OCI-LY1 (cell line): ENCODE data around the gene MBD5.
"Not testable (repeated sequence)": the region's sequence is repeated elsewhere in the genome, so short reads cannot be mapped to it uniquely, and the experiment has no call there.

ENCODE experiments used
- H2AFZ ChIP-seq: fragments of 200-600 bp; sonication (generic), shearing (Covaris generic); 2 replicates; pipeline ENCODE4 v1.6.0; 2014; ENCODE audit warnings: antibody characterized with exemption, mild to moderate bottlenecking, low read length
- H3F3A ChIP-seq: fragments of 200-600 bp; sonication (generic), shearing (Covaris generic); 2 replicates; pipeline ENCODE4 v1.6.0; 2014; ENCODE audit warnings: mild to moderate bottlenecking, antibody characterized with exemption, low read length, moderate library complexity; ENCODE audit not compliant: insufficient read depth
- H3K27ac ChIP-seq: fragments of 200-600 bp; sonication (generic); 2 replicates; pipeline ENCODE4 v1.5.1; 2014; ENCODE audit warnings: low read length, mixed run types, mild to moderate bottlenecking, low read depth; ENCODE audit not compliant: poor library complexity, severe bottlenecking
- H3K27me3 ChIP-seq: fragments of 200-600 bp; sonication (generic); 2 replicates; pipeline ENCODE4 v1.6.0; 2014; ENCODE audit warnings: antibody characterized with exemption, mild to moderate bottlenecking, low read length, moderate library complexity; ENCODE audit not compliant: insufficient read depth
- H3K36me3 ChIP-seq: fragments of 200-600 bp; sonication (generic); 2 replicates; pipeline ENCODE4 v1.6.1; 2014; ENCODE audit warnings: mild to moderate bottlenecking, antibody characterized with exemption, low read length, moderate library complexity, mixed read lengths; ENCODE audit not compliant: insufficient read depth
- H3K4me1 ChIP-seq: fragments of 200-600 bp; sonication (generic); 2 replicates; pipeline ENCODE4 v1.5.1; 2014; ENCODE audit warnings: mild to moderate bottlenecking, low read length, moderate library complexity; ENCODE audit not compliant: insufficient read depth, severe bottlenecking
- H3K4me2 ChIP-seq: fragments of 200-600 bp; sonication (generic), shearing (Covaris generic); 2 replicates; pipeline ENCODE4 v1.6.1; 2014; ENCODE audit warnings: low read length
- H3K4me3 ChIP-seq: fragments of 200-600 bp; sonication (generic); 2 replicates; pipeline ENCODE4 v1.5.1; 2014; ENCODE audit warnings: low read length, low read depth, mild to moderate bottlenecking, mixed read lengths; ENCODE audit not compliant: poor library complexity, severe bottlenecking
- H3K79me2 ChIP-seq: fragments of 200-600 bp; shearing (Covaris generic); 2 replicates; pipeline ENCODE4 v1.6.1; 2016; ENCODE audit warnings: mixed run types, low read length, mixed read lengths; ENCODE audit not compliant: insufficient read depth
- H3K9ac ChIP-seq: fragments of 200-600 bp; sonication (generic), shearing (Covaris generic); 2 replicates; pipeline ENCODE4 v1.6.1; 2014; ENCODE audit warnings: mild to moderate bottlenecking, low read length, mixed read lengths
- H3K9me2 ChIP-seq: fragments of 200-600 bp; sonication (generic), shearing (Covaris generic); 2 replicates; pipeline ENCODE4 v1.6.1; 2014; ENCODE audit warnings: low read depth, mild to moderate bottlenecking, low read length, mixed read lengths
- H3K9me3 ChIP-seq: fragments of 200-600 bp; shearing (Covaris generic); 2 replicates; pipeline ENCODE4 v1.6.1; 2014; ENCODE audit warnings: low read length, mixed read lengths
- H4K20me1 ChIP-seq: fragments of 200-600 bp; sonication (generic), shearing (Covaris generic); 2 replicates; pipeline ENCODE4 v1.6.0; 2016; ENCODE audit warnings: mild to moderate bottlenecking, low read length; ENCODE audit not compliant: insufficient read depth
- EZH2 ChIP-seq: fragments of 200-600 bp; sonication (generic), shearing (Covaris generic); IDR thresholded peaks from 2 replicates; pipeline ENCODE4 v1.8.0; 2017; ENCODE audit warnings: borderline replicate concordance, mixed run types, mild to moderate bottlenecking, antibody characterized with exemption, low read length, moderate library complexity, mixed read lengths
- TF ChIP-seq, protein P1 (sequence below): fragments of 200-600 bp; sonication (generic), shearing (Covaris generic); IDR thresholded peaks from 2 replicates; pipeline ENCODE4 v1.5.1; 2017; ENCODE audit warnings: mild to moderate bottlenecking, antibody characterized with exemption, low read length, moderate library complexity, mixed read lengths

MBD5 gene

DNA sequence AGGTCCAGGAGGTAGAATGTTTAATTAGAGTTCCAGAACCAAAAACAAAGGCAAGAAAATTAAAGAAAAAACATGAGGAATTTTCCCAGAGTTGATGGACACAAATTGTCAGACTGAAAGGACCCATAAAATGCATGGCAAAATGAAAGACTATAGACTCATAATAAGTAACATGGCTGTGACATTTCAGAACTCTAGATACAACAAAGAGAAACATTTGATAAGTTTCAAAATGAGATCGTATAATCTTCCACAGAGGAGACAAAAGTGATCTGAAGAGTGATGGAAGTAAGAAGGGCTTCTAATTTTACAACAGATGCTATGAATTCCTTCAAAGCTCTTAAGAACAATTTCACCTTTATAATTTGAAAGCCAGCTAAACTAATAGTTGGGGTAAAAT lies 20.8 kb upstream of the MBD5 start:
- Histone ChIP-seq H3K36me3 (peaks cover 6% of the 10 kb centered on the region), H3K9ac (no peak overlapping the region), H4K20me1 (no peaks in the 10 kb centered on the region), H3F3A (no peaks in the 10 kb centered on the region), H3K4me3 (no peak overlapping the region), H2AFZ (no peak overlapping the region), H3K4me2 (no peak overlapping the region), H3K9me2 (no peaks in the 10 kb centered on the region), H3K4me1 (no peaks in the 10 kb centered on the region), H3K27ac (no peak overlapping the region), H3K79me2 (peaks cover 37% of the 10 kb centered on the region), H3K9me3 (peaks cover 2% of the 10 kb centered on the region; the same call in 1 of the 2 replicates), H3K27me3 (no peaks in the 10 kb centered on the region)
- TF ChIP-seq, protein P1, sequence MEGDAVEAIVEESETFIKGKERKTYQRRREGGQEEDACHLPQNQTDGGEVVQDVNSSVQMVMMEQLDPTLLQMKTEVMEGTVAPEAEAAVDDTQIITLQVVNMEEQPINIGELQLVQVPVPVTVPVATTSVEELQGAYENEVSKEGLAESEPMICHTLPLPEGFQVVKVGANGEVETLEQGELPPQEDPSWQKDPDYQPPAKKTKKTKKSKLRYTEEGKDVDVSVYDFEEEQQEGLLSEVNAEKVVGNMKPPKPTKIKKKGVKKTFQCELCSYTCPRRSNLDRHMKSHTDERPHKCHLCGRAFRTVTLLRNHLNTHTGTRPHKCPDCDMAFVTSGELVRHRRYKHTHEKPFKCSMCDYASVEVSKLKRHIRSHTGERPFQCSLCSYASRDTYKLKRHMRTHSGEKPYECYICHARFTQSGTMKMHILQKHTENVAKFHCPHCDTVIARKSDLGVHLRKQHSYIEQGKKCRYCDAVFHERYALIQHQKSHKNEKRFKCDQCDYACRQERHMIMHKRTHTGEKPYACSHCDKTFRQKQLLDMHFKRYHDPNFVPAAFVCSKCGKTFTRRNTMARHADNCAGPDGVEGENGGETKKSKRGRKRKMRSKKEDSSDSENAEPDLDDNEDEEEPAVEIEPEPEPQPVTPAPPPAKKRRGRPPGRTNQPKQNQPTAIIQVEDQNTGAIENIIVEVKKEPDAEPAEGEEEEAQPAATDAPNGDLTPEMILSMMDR, result no peak
- no peak for TF ChIP-seq EZH2

DNA sequence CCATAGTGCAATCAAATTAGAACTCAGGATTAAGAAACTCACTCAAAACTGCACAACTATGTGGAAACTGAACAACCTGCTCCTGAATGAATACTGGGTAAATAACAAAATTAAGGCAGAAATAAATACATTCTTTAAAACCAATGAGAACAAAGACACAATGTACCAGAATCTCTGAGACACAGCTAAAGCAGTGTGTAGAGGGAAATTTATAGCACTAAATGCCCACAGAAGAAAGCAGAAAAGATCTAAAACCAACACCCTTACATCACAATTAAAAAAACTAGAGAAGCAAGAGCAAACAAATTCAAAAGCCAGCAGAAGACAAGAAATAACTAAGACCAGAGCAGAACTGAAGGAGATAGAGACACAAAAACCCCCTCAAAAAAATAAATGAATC lies 18.5 kb upstream of the MBD5 start:
- not testable (repeated sequence) for H3F3A ChIP-seq, H3K9ac ChIP-seq, H3K4me2 ChIP-seq, H3K4me3 ChIP-seq, H3K36me3 ChIP-seq, H4K20me1 ChIP-seq, H3K4me1 ChIP-seq, H3K9me3 ChIP-seq, H3K9me2 ChIP-seq, H3K27me3 ChIP-seq, H3K27ac ChIP-seq, H2AFZ ChIP-seq
- peaks cover 48% of the 10 kb centered on the region for H3K79me2 ChIP-seq

DNA sequence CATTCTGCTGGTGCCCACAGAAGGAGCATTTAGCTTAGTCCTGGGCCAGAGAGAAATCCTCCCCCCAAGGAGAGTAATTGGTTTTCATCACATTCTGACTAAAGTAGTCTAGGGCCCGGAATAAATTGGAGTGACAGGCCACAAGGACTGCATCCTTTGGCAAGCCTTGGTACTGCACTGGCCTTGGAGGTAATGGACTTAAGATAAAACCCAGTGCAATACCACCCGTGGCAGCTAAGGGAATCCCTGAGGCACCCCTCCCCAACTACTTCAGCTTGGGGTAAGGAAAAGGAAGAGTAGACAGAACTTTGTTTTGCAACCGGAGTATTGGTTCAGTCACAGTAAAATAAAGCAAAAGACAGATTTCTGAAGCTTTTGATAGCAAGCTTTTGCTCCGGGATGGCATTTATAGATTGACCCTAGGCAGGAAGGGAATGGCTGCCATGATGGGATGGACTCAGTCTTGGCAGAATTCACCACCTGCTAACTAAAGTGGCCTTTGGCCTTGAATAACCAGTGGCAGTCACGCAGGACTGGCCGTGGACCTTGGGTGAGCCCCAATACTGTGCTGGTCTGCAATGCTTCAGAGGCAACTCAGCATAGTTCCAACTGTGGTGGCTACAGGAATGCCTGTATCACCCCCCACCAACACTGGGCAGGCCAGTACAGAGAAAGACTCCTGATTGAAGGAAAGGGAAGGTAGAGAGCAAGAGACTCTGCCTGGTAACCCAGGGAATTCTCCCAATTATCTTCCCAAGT lies 14.5 kb upstream of the MBD5 start:
- no peaks in the 10 kb centered on the region for H3K9me2 ChIP-seq
- no peak overlapping the region for H3K4me2 ChIP-seq
- no peak for TF ChIP-seq EZH2
- TF ChIP-seq, protein P1, result no peak
- no peak overlapping the region for H3K9ac ChIP-seq
- H2AFZ ChIP-seq, result no peak overlapping the region
- no peaks in the 10 kb centered on the region for H3K27me3 ChIP-seq
- H3K9me3 ChIP-seq, result peaks cover 10% of the 10 kb centered on the region; the same call in 1 of the 2 replicates
- no peaks in the 10 kb centered on the region for H3F3A ChIP-seq
- H3K36me3 ChIP-seq, result no peaks in the 10 kb centered on the region
- peaks cover 58% of the 10 kb centered on the region for H3K79me2 ChIP-seq
- no peaks in the 10 kb centered on the region for H4K20me1 ChIP-seq
- H3K27ac ChIP-seq, result no peak overlapping the region
- H3K4me1 ChIP-seq, result no peaks in the 10 kb centered on the region
- no peak overlapping the region for H3K4me3 ChIP-seq
